Glutamatergic neuron (in vitro differentiated cells): ENCODE results near the gene MYBPHL. TPM values are rescaled to one million over a fixed set of nuclear protein-coding genes. Genes with fewer than 3 reads are reported as not detected.

Experiments
- DNase-seq: peaks from one replicate; pipeline ENCODE4 v3.0.0; 2022
- H3K27ac Mint-ChIP-seq: one replicate; pipeline ENCODE4 v1.8.0; 2020; ENCODE audit warnings: mild to moderate bottlenecking, mixed read lengths, inconsistent platforms; ENCODE audit not compliant: unreplicated experiment
- H3K27me3 Mint-ChIP-seq: one replicate; pipeline ENCODE4 v1.8.0; 2020; ENCODE audit warnings: mild to moderate bottlenecking, moderate library complexity, mixed read lengths, inconsistent platforms; ENCODE audit not compliant: unreplicated experiment
- H3K36me3 Mint-ChIP-seq: one replicate; pipeline ENCODE4 v1.8.0; 2020; ENCODE audit warnings: mild to moderate bottlenecking, mixed read lengths, inconsistent platforms; ENCODE audit not compliant: unreplicated experiment
- H3K4me1 Mint-ChIP-seq: one replicate; pipeline ENCODE4 v1.8.0; 2020; ENCODE audit warnings: mild to moderate bottlenecking, low read depth, mixed read lengths, inconsistent platforms; ENCODE audit not compliant: unreplicated experiment
- H3K4me3 Mint-ChIP-seq: one replicate; pipeline ENCODE4 v1.8.0; 2020; ENCODE audit warnings: mild to moderate bottlenecking, mixed read lengths, inconsistent platforms; ENCODE audit not compliant: unreplicated experiment
- H3K9me3 Mint-ChIP-seq: one replicate; pipeline ENCODE4 v1.8.0; 2020; ENCODE audit warnings: mild to moderate bottlenecking, moderate library complexity, mixed read lengths, inconsistent platforms; ENCODE audit not compliant: unreplicated experiment
- total RNA-seq: library from RNA; stranded (reverse); fragmentation: NEBNext Ultra II Directional; extraction: Animal tissue kit (Norgen Biotek cat#: 25700); gene quantifications from one replicate; pipeline ENCODE4 v1.2.1, GENCODE V29; 2021; ENCODE audit not compliant: unreplicated experiment
- TF ChIP-seq, protein P1 (sequence below): fragments of 200-600 bp; sonication (generic); IDR thresholded peaks from one replicate; pipeline ENCODE4 v1.5.0; 2021; ENCODE audit not compliant: partially characterized antibody, unreplicated experiment

MYBPHL gene
- total RNA-seq, 1 donor from 2014 or later: 0.64 TPM

DNA sequence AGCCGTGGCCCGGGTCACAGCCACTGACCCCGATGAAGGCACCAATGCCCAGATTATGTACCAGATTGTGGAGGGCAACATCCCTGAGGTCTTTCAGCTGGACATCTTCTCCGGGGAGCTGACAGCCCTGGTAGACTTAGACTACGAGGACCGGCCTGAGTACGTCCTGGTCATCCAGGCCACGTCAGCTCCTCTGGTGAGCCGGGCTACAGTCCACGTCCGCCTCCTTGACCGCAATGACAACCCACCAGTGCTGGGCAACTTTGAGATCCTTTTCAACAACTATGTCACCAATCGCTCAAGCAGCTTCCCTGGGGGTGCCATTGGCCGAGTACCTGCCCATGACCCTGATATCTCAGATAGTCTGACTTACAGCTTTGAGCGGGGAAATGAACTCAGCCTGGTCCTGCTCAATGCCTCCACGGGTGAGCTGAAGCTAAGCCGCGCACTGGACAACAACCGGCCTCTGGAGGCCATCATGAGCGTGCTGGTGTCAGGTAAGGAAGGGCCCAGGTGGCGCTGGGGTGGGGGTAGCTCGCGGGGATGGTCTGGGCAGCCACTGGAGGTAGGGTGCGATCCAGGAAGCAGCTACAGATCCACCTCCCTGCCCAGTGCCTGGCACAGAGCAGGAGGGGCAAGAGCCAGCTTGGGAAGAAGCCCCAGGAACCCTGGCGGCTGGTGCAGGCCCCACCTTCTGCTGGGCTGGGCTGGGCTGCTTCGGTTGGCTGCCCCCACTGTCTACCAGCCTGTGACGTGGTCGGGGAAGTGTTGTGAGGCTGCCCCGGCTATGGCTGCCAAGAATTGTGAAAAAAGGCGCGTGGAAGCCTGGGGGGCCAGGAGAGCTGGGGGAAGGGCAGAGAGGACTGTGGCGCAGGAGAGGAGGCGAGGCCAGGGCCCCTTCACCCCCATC lies 53.7 kb downstream of the MYBPHL start:
- Mint-ChIP-seq H3K4me3 (peak overlapping the region; percentile 97), H3K36me3 (peaks cover 12% of the 10 kb centered on the region), H3K27me3 (peaks cover 29% of the 10 kb centered on the region), H3K27ac (peak overlapping the region; percentile 100), H3K4me1 (peaks cover 54% of the 10 kb centered on the region), H3K9me3 (peaks cover 20% of the 10 kb centered on the region)
- TF ChIP-seq, protein P1, sequence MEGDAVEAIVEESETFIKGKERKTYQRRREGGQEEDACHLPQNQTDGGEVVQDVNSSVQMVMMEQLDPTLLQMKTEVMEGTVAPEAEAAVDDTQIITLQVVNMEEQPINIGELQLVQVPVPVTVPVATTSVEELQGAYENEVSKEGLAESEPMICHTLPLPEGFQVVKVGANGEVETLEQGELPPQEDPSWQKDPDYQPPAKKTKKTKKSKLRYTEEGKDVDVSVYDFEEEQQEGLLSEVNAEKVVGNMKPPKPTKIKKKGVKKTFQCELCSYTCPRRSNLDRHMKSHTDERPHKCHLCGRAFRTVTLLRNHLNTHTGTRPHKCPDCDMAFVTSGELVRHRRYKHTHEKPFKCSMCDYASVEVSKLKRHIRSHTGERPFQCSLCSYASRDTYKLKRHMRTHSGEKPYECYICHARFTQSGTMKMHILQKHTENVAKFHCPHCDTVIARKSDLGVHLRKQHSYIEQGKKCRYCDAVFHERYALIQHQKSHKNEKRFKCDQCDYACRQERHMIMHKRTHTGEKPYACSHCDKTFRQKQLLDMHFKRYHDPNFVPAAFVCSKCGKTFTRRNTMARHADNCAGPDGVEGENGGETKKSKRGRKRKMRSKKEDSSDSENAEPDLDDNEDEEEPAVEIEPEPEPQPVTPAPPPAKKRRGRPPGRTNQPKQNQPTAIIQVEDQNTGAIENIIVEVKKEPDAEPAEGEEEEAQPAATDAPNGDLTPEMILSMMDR: no peak
- peak; percentile 45 for DNase-seq

DNA sequence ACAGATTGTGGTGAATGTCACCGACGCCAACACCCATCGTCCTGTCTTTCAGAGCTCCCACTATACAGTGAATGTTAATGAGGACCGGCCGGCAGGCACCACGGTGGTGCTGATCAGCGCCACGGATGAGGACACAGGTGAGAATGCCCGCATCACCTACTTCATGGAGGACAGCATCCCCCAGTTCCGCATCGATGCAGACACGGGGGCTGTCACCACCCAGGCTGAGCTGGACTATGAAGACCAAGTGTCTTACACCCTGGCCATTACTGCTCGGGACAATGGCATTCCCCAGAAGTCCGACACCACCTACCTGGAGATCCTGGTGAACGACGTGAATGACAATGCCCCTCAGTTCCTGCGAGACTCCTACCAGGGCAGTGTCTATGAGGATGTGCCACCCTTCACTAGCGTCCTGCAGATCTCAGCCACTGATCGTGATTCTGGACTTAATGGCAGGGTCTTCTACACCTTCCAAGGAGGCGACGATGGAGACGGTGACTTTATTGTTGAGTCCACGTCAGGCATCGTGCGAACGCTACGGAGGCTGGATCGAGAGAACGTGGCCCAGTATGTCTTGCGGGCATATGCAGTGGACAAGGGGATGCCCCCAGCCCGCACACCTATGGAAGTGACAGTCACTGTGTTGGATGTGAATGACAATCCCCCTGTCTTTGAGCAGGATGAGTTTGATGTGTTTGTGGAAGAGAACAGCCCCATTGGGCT lies 54.5 kb downstream of the MYBPHL start:
- H3K36me3 Mint-ChIP-seq: peaks cover 12% of the 10 kb centered on the region
- peak overlapping the region; percentile 97 for H3K4me3 Mint-ChIP-seq
- peaks cover 28% of the 10 kb centered on the region for H3K27me3 Mint-ChIP-seq
- peak; percentile 8 for DNase-seq
- H3K4me1 Mint-ChIP-seq: peaks cover 51% of the 10 kb centered on the region
- H3K27ac Mint-ChIP-seq: peak overlapping the region; percentile 100
- peaks cover 19% of the 10 kb centered on the region for H3K9me3 Mint-ChIP-seq
- TF ChIP-seq, protein P1: no peak

DNA sequence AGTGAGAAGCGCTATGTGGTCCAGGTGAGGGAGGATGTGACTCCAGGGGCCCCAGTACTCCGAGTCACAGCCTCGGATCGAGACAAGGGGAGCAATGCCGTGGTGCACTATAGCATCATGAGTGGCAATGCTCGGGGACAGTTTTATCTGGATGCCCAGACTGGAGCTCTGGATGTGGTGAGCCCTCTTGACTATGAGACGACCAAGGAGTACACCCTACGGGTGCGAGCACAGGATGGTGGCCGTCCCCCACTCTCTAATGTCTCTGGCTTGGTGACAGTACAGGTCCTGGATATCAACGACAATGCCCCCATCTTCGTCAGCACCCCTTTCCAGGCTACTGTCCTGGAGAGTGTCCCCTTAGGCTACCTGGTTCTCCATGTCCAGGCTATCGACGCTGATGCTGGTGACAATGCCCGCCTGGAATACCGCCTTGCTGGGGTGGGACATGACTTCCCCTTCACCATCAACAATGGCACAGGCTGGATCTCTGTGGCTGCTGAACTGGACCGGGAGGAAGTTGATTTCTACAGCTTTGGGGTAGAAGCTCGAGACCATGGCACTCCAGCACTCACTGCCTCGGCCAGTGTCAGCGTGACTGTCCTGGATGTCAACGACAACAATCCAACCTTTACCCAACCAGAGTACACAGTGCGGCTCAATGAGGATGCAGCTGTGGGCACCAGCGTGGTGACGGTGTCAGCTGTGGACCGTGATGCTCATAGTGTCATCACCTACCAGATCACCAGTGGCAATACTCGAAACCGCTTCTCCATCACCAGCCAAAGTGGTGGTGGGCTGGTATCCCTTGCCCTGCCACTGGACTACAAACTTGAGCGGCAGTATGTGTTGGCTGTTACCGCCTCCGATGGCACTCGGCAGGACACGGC lies 55.3 kb downstream of the MYBPHL start:
- peak overlapping the region; percentile 100 for H3K27ac Mint-ChIP-seq
- no peak for DNase-seq
- H3K27me3 Mint-ChIP-seq: peaks cover 28% of the 10 kb centered on the region
- H3K4me1 Mint-ChIP-seq: peaks cover 50% of the 10 kb centered on the region
- peak overlapping the region; percentile 97 for H3K4me3 Mint-ChIP-seq
- H3K9me3 Mint-ChIP-seq: peaks cover 20% of the 10 kb centered on the region
- TF ChIP-seq, protein P1: no peak
- H3K36me3 Mint-ChIP-seq: peaks cover 12% of the 10 kb centered on the region

DNA sequence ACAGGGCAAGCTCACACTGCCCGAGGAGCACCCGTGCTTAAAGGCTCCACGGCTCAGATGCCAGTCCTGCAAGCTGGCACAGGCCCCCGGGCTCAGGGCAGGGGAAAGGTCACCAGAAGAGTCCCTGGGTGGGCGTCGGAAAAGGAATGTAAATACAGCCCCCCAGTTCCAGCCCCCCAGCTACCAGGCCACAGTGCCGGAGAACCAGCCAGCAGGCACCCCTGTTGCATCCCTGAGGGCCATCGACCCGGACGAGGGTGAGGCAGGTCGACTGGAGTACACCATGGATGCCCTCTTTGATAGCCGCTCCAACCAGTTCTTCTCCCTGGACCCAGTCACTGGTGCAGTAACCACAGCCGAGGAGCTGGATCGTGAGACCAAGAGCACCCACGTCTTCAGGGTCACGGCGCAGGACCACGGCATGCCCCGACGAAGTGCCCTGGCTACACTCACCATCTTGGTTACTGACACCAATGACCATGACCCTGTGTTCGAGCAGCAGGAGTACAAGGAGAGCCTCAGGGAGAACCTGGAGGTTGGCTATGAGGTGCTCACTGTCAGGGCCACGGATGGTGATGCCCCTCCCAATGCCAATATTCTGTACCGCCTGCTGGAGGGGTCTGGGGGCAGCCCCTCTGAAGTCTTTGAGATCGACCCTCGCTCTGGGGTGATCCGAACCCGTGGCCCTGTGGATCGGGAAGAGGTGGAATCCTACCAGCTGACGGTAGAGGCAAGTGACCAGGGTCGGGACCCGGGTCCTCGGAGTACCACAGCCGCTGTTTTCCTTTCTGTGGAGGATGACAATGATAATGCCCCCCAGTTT lies 56.1 kb downstream of the MYBPHL start:
- H3K4me1 Mint-ChIP-seq: peaks cover 44% of the 10 kb centered on the region
- TF ChIP-seq, protein P1: no peak
- peak overlapping the region; percentile 76 for H3K4me3 Mint-ChIP-seq
- H3K27ac Mint-ChIP-seq: no peak overlapping the region
- peaks cover 15% of the 10 kb centered on the region for H3K9me3 Mint-ChIP-seq
- peak; percentile 11 for DNase-seq
- peaks cover 21% of the 10 kb centered on the region for H3K27me3 Mint-ChIP-seq
- peaks cover 12% of the 10 kb centered on the region for H3K36me3 Mint-ChIP-seq
